Keratinocyte (primary cell): ENCODE results near the gene NPAS3. TPM values are rescaled to one million over a fixed set of nuclear protein-coding genes. Genes with fewer than 3 reads are reported as not detected.

Source experiments
- DNase-seq: peaks from one replicate; pipeline ENCODE4 v3.0.0-alpha.2; 2011; ENCODE audit warnings: low read depth, missing footprints, low spot score
- FAIRE-seq: peaks from 2 replicates; lab custom pipeline; 2011; peaks lifted over from hg19 to GRCh38; lab: Jason Lieb, UNC
- H2AFZ ChIP-seq: 2 replicates; pipeline ENCODE4 v1.6.0; 2012; ENCODE audit warnings: low read length, control low read depth, inconsistent platforms; ENCODE audit not compliant: control insufficient read depth
- H3K27ac ChIP-seq: 2 replicates; pipeline ENCODE4 v1.5.1; 2011; ENCODE audit warnings: low read length; ENCODE audit not compliant: control insufficient read depth, insufficient read depth
- H3K27me3 ChIP-seq: 3 replicates; pipeline ENCODE4 v1.6.0; 2011; ENCODE audit warnings: low read length; ENCODE audit not compliant: control insufficient read depth, insufficient read depth; ENCODE audit errors: extremely low read depth
- H3K36me3 ChIP-seq, 2 experiments: 2 replicates in 1 of 2; 3 replicates in 1 of 2; pipeline ENCODE4 v1.5.1; 2011; ENCODE audit warnings: low read length in 2 of 2, mild to moderate bottlenecking in 1 of 2; ENCODE audit not compliant: control insufficient read depth in 2 of 2, insufficient read depth in 2 of 2; ENCODE audit errors: extremely low read depth in 1 of 2
- H3K4me1 ChIP-seq: 3 replicates; pipeline ENCODE4 v1.5.1; 2011; ENCODE audit warnings: low read length; ENCODE audit not compliant: control insufficient read depth, insufficient read depth; ENCODE audit errors: extremely low read depth
- H3K4me2 ChIP-seq: 3 replicates; pipeline ENCODE4 v1.6.0; 2011; ENCODE audit warnings: low read depth, low read length; ENCODE audit not compliant: control insufficient read depth, insufficient read depth; ENCODE audit errors: extremely low read depth
- H3K4me3 ChIP-seq, 3 experiments: fragments of 200-600 bp in 1 of 3; sonication (generic) in 1 of 3; 2 replicates in 2 of 3; 3 replicates in 1 of 3; pipeline ENCODE4 v1.5.1; 2011 to 2016; ENCODE audit warnings: low read length in 3 of 3, mild to moderate bottlenecking in 3 of 3, control low read depth in 2 of 3, inconsistent platforms in 1 of 3, low read depth in 1 of 3, mixed read lengths in 1 of 3, mixed run types in 1 of 3, moderate library complexity in 1 of 3; ENCODE audit not compliant: control insufficient read depth in 2 of 3, insufficient read depth in 2 of 3; ENCODE audit errors: extremely low read depth in 1 of 3
- H3K79me2 ChIP-seq: 2 replicates; pipeline ENCODE4 v1.6.0; 2012; ENCODE audit warnings: low read length; ENCODE audit not compliant: control insufficient read depth, insufficient read depth
- H3K9ac ChIP-seq: 3 replicates; pipeline ENCODE4 v1.6.0; 2011; ENCODE audit warnings: low read length; ENCODE audit not compliant: control insufficient read depth, insufficient read depth; ENCODE audit errors: extremely low read depth
- H3K9me1 ChIP-seq: 3 replicates; pipeline ENCODE4 v1.6.0; 2011; ENCODE audit warnings: low read length; ENCODE audit not compliant: control insufficient read depth, insufficient read depth; ENCODE audit errors: extremely low read depth
- H3K9me3 ChIP-seq: 2 replicates; pipeline ENCODE4 v1.5.1; 2012; ENCODE audit warnings: low read depth, low read length; ENCODE audit not compliant: control insufficient read depth
- H4K20me1 ChIP-seq: 3 replicates; pipeline ENCODE4 v1.6.0; 2011; ENCODE audit warnings: low read length; ENCODE audit not compliant: control insufficient read depth, insufficient read depth; ENCODE audit errors: extremely low read depth
- EZH2 ChIP-seq: IDR thresholded peaks from one replicate; pipeline ENCODE4 v1.6.1; 2012; ENCODE audit warnings: inconsistent platforms, mild to moderate bottlenecking, low read length, moderate library complexity
- dilution Hi-C: fragments of 300-500 bp; cut with MboI; formaldehyde crosslinking; loops from one replicate; pipeline ENCODE4 v1.7.0; 2020; ENCODE audit warnings: low sequenced_read_pairs; ENCODE audit not compliant: extremely low pct_ligation_motif_present
- polyA plus RNA-seq, 5 experiments: library from polyadenylated mRNA; depleted of rRNA in 3 of 5; stranded (reverse) in 3 of 5; stranded (forward) in 1 of 5; unstranded in 1 of 5; fragments of >200 nt; gene quantifications; 1 replicate in 1 of 5; 2 replicates in 3 of 5; 3 replicates in 1 of 5; pipeline versions ENCODE4 v1.2.1 to v1.2.3, GENCODE V29; 2011 to 2012; ENCODE audit warnings: missing spikeins in 2 of 5, low read depth in 1 of 5, low replicate concordance in 1 of 5
- TF ChIP-seq, protein P1 (sequence below), 3 experiments: IDR thresholded peaks in 1 of 3; conservative IDR thresholded peaks in 1 of 3; optimal IDR thresholded peaks in 1 of 3; 2 replicates in 2 of 3; 3 replicates in 1 of 3; pipeline versions ENCODE3 to v1.5.1; 2011; ENCODE audit warnings: low read length in 3 of 3, mild to moderate bottlenecking in 3 of 3, moderate library complexity in 2 of 3, control low read depth in 1 of 3, inconsistent platforms in 1 of 3; ENCODE audit not compliant: insufficient read depth in 2 of 3; ENCODE audit errors: extremely low read depth in 1 of 3

Gene NPAS3
- polyA plus RNA-seq, 1 donor (not counting 4 experiments of a cell fraction or from before 2014, with no cell fraction given) = 0.07 TPM

DNA sequence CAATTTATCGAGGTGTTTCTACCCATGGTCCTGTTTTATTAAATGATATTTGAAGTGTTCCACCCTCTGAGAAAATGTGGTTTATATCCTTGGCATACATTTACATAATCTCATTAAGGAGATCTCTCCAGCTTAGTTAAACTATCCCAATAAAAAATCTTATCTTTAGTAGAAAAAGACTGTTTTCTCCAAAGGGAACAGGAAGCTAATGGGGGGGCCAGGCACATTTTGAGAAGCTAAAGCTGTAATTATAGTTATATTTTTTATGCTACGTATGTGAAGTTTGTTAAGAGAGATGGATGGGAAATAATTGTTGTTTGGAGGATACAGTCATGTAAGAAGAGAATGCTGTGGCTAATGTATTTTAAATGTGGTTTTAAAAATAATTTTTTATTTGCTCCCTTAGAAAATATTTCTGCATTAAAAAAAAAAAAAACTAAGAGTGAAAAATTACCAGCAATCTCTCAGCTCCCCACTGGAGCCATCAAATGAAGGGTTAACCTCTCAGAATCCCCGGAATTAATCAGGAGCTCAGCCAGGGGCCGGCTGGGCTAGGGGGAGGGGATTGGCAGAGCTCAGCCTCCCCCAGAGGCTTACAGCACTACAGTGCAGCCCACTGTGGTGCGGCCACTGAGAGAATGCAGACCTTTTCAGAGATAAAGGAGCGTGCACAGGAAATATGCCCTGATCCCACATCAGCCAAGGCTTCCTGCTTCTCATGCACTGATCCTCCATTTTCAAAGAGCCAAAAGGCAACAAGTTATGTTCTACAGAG is 826.4 kb downstream of the NPAS3 start:
- no peaks in the 10 kb centered on the region for H3K4me1 ChIP-seq
- H3K4me3 ChIP-seq = no peak overlapping the region
- H3K9ac ChIP-seq = no peak overlapping the region
- DNase-seq = no peak
- dilution Hi-C loops = no loop called here
- no peak for FAIRE-seq
- H2AFZ ChIP-seq = no peak overlapping the region
- H3K4me2 ChIP-seq = no peak overlapping the region
- H4K20me1 ChIP-seq = no peaks in the 10 kb centered on the region
- H3K9me3 ChIP-seq = no peaks in the 10 kb centered on the region
- H3K36me3 ChIP-seq = no peaks in the 10 kb centered on the region
- H3K27me3 ChIP-seq = no peaks in the 10 kb centered on the region
- H3K79me2 ChIP-seq = no peaks in the 10 kb centered on the region
- TF ChIP-seq EZH2 = no peak
- TF ChIP-seq, protein P1, sequence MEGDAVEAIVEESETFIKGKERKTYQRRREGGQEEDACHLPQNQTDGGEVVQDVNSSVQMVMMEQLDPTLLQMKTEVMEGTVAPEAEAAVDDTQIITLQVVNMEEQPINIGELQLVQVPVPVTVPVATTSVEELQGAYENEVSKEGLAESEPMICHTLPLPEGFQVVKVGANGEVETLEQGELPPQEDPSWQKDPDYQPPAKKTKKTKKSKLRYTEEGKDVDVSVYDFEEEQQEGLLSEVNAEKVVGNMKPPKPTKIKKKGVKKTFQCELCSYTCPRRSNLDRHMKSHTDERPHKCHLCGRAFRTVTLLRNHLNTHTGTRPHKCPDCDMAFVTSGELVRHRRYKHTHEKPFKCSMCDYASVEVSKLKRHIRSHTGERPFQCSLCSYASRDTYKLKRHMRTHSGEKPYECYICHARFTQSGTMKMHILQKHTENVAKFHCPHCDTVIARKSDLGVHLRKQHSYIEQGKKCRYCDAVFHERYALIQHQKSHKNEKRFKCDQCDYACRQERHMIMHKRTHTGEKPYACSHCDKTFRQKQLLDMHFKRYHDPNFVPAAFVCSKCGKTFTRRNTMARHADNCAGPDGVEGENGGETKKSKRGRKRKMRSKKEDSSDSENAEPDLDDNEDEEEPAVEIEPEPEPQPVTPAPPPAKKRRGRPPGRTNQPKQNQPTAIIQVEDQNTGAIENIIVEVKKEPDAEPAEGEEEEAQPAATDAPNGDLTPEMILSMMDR (optimal IDR thresholded peaks at IDR 0.05 in 1 of 3, IDR thresholded peaks at IDR 0.05 in 1 of 3, conservative IDR thresholded peaks at IDR 0.05 in 1 of 3; ENCODE audit: extremely low read depth in 1 of 3, insufficient read depth in 2 of 3, low read length in 3 of 3) = no peak
- H3K27ac ChIP-seq = no peak overlapping the region
- H3K9me1 ChIP-seq = no peaks in the 10 kb centered on the region

DNA sequence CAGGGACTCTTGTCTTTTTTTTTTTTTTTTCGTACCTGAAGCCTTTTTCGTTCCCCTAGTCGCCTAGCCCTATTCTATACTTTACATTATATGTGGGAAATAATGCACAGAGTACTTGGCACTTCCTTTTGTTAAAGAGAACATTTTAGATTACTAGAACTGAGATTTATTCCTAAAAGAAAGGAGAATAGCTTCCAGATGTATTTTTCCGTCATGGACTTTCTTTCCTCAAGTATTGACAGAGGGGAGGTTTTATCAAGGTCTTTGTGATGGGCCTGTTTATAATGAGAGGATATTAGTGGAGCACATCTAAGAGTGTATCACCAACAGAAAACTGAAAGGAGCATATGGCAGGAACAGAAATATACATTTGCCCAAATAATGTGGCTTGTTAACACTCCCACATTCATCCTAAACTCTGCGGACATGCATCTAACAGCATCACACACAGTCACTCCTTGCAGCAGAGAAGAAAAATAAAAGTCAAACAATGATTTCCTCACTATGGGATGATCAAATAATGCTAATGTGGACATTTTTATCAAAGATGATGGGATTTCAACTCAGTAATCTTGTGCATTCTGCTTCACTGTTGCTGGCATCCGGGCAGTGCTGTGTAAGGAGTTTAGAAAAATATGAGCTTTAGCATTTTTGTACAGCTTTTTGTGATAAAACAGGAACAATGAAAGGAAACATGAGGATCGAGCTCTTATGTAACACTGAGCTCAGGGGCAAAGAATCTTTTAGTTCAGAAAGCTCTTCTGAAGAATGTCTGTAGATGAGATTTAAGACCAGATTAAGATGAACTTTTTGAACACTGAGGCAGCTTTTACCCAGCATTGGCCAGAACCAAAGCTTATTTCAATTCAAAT is 829.1 kb downstream of the NPAS3 start:
- no peaks in the 10 kb centered on the region for H3K27me3 ChIP-seq
- H3K4me2 ChIP-seq = no peak overlapping the region
- FAIRE-seq (no peak), DNase-seq (no peak)
- no peak overlapping the region for H2AFZ ChIP-seq
- H3K9ac ChIP-seq = no peak overlapping the region
- H4K20me1 ChIP-seq = no peaks in the 10 kb centered on the region
- dilution Hi-C loops = no loop called here
- no peaks in the 10 kb centered on the region for H3K36me3 ChIP-seq
- H3K27ac ChIP-seq = no peak overlapping the region
- no peaks in the 10 kb centered on the region for H3K4me1 ChIP-seq
- TF ChIP-seq EZH2 = no peak
- TF ChIP-seq, protein P1 (optimal IDR thresholded peaks at IDR 0.05 in 1 of 3, IDR thresholded peaks at IDR 0.05 in 1 of 3, conservative IDR thresholded peaks at IDR 0.05 in 1 of 3; ENCODE audit: extremely low read depth in 1 of 3, insufficient read depth in 2 of 3, low read length in 3 of 3) = no peak
- H3K9me3 ChIP-seq = no peaks in the 10 kb centered on the region
- no peaks in the 10 kb centered on the region for H3K79me2 ChIP-seq
- no peaks in the 10 kb centered on the region for H3K9me1 ChIP-seq
- no peak overlapping the region for H3K4me3 ChIP-seq
